ENCODE results near the gene CDSN.

- TF ChIP-seq CTCF (IDR thresholded peaks at IDR 0.05) (no peak), POLR2A (IDR thresholded peaks at IDR 0.05) (no peak)
Measured at GRCh38 chr6:31154436-31154835, 34.2 kb upstream of the CDSN start.
